Measurements from ENCODE around the gene MEGF10.

DNA sequence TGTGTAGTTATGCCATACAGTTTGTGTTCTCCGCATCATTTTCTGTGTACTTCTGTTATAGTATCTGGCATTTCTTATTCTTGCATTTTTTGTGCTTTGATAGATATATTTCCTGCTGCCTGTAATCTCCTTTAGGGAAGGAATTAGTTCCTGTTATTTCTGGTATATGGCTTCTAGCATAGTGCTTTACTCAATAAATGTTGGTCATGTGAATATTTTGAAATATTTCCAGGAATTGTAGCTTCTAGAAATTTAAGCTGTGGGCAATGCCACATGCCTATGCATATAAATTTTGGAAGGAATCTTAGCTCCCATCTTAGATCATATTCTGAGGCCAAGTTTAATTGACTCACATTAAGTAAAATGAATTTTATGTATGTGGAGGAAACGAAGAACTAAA is 215.3 kb downstream of the MEGF10 start:
- no peak for TF ChIP-seq EZH2 (IDR thresholded peaks at IDR 0.05; ENCODE audit: borderline replicate concordance, low read depth, low read length, severe bottlenecking)
- TF ChIP-seq, protein P1, sequence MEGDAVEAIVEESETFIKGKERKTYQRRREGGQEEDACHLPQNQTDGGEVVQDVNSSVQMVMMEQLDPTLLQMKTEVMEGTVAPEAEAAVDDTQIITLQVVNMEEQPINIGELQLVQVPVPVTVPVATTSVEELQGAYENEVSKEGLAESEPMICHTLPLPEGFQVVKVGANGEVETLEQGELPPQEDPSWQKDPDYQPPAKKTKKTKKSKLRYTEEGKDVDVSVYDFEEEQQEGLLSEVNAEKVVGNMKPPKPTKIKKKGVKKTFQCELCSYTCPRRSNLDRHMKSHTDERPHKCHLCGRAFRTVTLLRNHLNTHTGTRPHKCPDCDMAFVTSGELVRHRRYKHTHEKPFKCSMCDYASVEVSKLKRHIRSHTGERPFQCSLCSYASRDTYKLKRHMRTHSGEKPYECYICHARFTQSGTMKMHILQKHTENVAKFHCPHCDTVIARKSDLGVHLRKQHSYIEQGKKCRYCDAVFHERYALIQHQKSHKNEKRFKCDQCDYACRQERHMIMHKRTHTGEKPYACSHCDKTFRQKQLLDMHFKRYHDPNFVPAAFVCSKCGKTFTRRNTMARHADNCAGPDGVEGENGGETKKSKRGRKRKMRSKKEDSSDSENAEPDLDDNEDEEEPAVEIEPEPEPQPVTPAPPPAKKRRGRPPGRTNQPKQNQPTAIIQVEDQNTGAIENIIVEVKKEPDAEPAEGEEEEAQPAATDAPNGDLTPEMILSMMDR (IDR thresholded peaks at IDR 0.05; ENCODE audit: borderline replicate concordance, extremely low read depth, low read length, poor library complexity, severe bottlenecking) = no peak
